Ishikawa (cell line): ENCODE results near the gene PLPP3.

ENCODE experiments used
- CEBPB ChIP-seq: IDR thresholded peaks from 2 replicates; pipeline ENCODE4 v1.6.1; 2012
- CREB1 ChIP-seq: IDR thresholded peaks from 2 replicates; pipeline ENCODE4 v1.6.1; 2012; ENCODE audit warnings: low read depth
- EGR1 ChIP-seq: IDR thresholded peaks from 2 replicates; pipeline ENCODE4 v1.6.1; 2012
- EP300 ChIP-seq: IDR thresholded peaks from 2 replicates; pipeline ENCODE4 v1.6.1; 2012; ENCODE audit warnings: borderline replicate concordance
- FOXM1 ChIP-seq: IDR thresholded peaks from 2 replicates; pipeline ENCODE4 v1.6.1; 2012; ENCODE audit warnings: low read depth, borderline replicate concordance
- MAX ChIP-seq: IDR thresholded peaks from 2 replicates; pipeline ENCODE4 v1.6.1; 2012
- NFIC ChIP-seq: IDR thresholded peaks from 2 replicates; pipeline ENCODE4 v1.6.1; 2012
- RAD21 ChIP-seq: IDR thresholded peaks from 2 replicates; pipeline ENCODE4 v1.6.1; 2012; ENCODE audit warnings: low read depth
- REST ChIP-seq: IDR thresholded peaks from 2 replicates; pipeline ENCODE4 v1.6.1; 2012; ENCODE audit warnings: low read depth, mild to moderate bottlenecking
- TAF1 ChIP-seq: IDR thresholded peaks from 2 replicates; pipeline ENCODE4 v1.6.1; 2012; ENCODE audit warnings: low read depth, mild to moderate bottlenecking
- TCF12 ChIP-seq: IDR thresholded peaks from 2 replicates; pipeline ENCODE4 v1.6.1; 2012; ENCODE audit warnings: low read depth
- TEAD4 ChIP-seq: IDR thresholded peaks from 2 replicates; pipeline ENCODE4 v1.6.1; 2012
- USF1 ChIP-seq: IDR thresholded peaks from 2 replicates; pipeline ENCODE4 v1.6.1; 2012
- YY1 ChIP-seq: IDR thresholded peaks from 2 replicates; pipeline ENCODE4 v1.6.1; 2012; ENCODE audit warnings: low read depth
- ZBTB7A ChIP-seq: IDR thresholded peaks from 2 replicates; pipeline ENCODE4 v1.6.1; 2012; ENCODE audit warnings: low read depth

Gene PLPP3

GRCh38 chr1:56509713-56510641 is 69.4 kb downstream of the PLPP3 start:
- TF ChIP-seq TCF12 (no peak), EGR1 (no peak), EP300 (no peak), NFIC (no peak), USF1 (no peak), FOXM1 (no peak), CREB1 (no peak), TAF1 (no peak), REST (no peak), MAX (no peak), CEBPB (no peak), TEAD4 (no peak), YY1 (no peak), ZBTB7A (no peak), RAD21 (no peak)

GRCh38 chr1:56508523-56508983 is 70.8 kb downstream of the PLPP3 start:
- TF ChIP-seq YY1: no peak
- no peak for TF ChIP-seq TEAD4
- TF ChIP-seq EP300: no peak
- TF ChIP-seq FOXM1: no peak

GRCh38 chr1:56507925-56508522 is 71.3 kb downstream of the PLPP3 start:
- no peak for TF ChIP-seq CEBPB
- no peak for TF ChIP-seq YY1

GRCh38 chr1:56506951-56507491 is 72.3 kb downstream of the PLPP3 start:
- TF ChIP-seq NFIC: no peak

GRCh38 chr1:56505792-56506743 is 73.3 kb downstream of the PLPP3 start:
- no peak for TF ChIP-seq TAF1
- TF ChIP-seq CEBPB: no peak
- TF ChIP-seq YY1: no peak
- TF ChIP-seq REST: no peak
- no peak for TF ChIP-seq NFIC
- no peak for TF ChIP-seq MAX
- TF ChIP-seq TEAD4: no peak
- no peak for TF ChIP-seq ZBTB7A
- no peak for TF ChIP-seq FOXM1
- TF ChIP-seq TCF12: no peak
- TF ChIP-seq CREB1: no peak
- TF ChIP-seq EP300: no peak
- no peak for TF ChIP-seq RAD21
- TF ChIP-seq EGR1: no peak
- no peak for TF ChIP-seq USF1
